Sigmoid colon (tissue), 7 donors: ENCODE data around the gene PIMREG. TPM values are rescaled to one million over a fixed set of nuclear protein-coding genes. Genes with fewer than 3 reads are reported as not detected.

Experiments
- DNase-seq: peaks from one replicate; pipeline ENCODE4 v3.0.0-alpha.2; 2019
- H3K27ac ChIP-seq, 4 donors: fragments of 200-600 bp; sonication (generic); one replicate each; pipeline ENCODE4 v1.5.1; 2016 to 2019; ENCODE audit warnings: mild to moderate bottlenecking in 1 of 4
- H3K27me3 ChIP-seq, 3 donors: fragments of 200-600 bp; sonication (generic); one replicate each; pipeline ENCODE4 v1.5.1; 2019; ENCODE audit warnings: mild to moderate bottlenecking in 1 of 3
- H3K36me3 ChIP-seq, 4 donors: fragments of 200-600 bp; sonication (generic); one replicate each; pipeline ENCODE4 v1.5.1; 2016 to 2019
- H3K4me1 ChIP-seq, 4 donors: fragments of 200-600 bp; sonication (generic); one replicate each; pipeline ENCODE4 v1.5.1; 2017 to 2019
- H3K4me3 ChIP-seq, 4 donors: fragments of 200-600 bp; sonication (generic); one replicate each; pipeline ENCODE4 v1.5.1; 2017 to 2019; ENCODE audit warnings: mild to moderate bottlenecking in 2 of 4, moderate library complexity in 1 of 4
- H3K9me3 ChIP-seq, 4 donors: fragments of 200-600 bp in 3 of 4; sonication (generic) in 3 of 4; one replicate each; pipeline versions ENCODE4 v1.5.1 to v1.6.1; 2013 to 2019
- EP300 ChIP-seq, 4 donors: sonication (generic); formaldehyde crosslinking; IDR thresholded peaks; one replicate each; pipeline ENCODE4 v1.6.1; 2017; ENCODE audit warnings: antibody characterized with exemption in 4 of 4
- POLR2A ChIP-seq, 2 donors: fragments of 450-650 bp; IDR thresholded peaks; one replicate each; pipeline ENCODE4 v1.6.1; 2016; ENCODE audit warnings: antibody characterized with exemption in 2 of 2, mild to moderate bottlenecking in 2 of 2, moderate library complexity in 2 of 2
- POLR2AphosphoS5 ChIP-seq, 4 donors: sonication (generic); formaldehyde crosslinking; IDR thresholded peaks; one replicate each; pipeline ENCODE4 v1.6.1; 2017; ENCODE audit warnings: antibody characterized with exemption in 4 of 4
- WGBS, 2 donors: extraction: QIAGEN DNeasy Blood & Tissue Kit; methylation state at CpG; one replicate each; pipeline ENCODE4 v1.1.7; 2013; 5-methylcytosine and 5-hydroxymethylcytosine counted together
- intact Hi-C: fragments of 100-400 bp; cut with DNase I; formaldehyde crosslinking; loops from one replicate; pipeline ENCODE4 v1.15.1; 2023
- polyA plus RNA-seq, 3 donors: library from polyadenylated mRNA; stranded (reverse); fragments of 200-250 nt; gene quantifications; one replicate each; pipeline ENCODE4 v1.2.3, GENCODE V29; 2013
- total RNA-seq, 4 donors: library from RNA; depleted of rRNA; stranded (reverse); fragments of >200 nt; gene quantifications; one replicate each; pipeline ENCODE4 v1.1.0, GENCODE V29; 2016
- TF ChIP-seq, protein P1 (sequence below), 4 experiments: fragments of 450-650 bp in 3 of 4; fragments of 200-600 bp in 1 of 4; IDR thresholded peaks; one replicate each; pipeline ENCODE4 v1.5.1; 2016 to 2019; ENCODE audit warnings: antibody characterized with exemption in 4 of 4, mild to moderate bottlenecking in 3 of 4, moderate library complexity in 2 of 4
- donor health status: healthy with polysubstance abuse.
- donor health status: Bipolar disorder and iron deficiency.
- donor health status: healthy.

The PIMREG gene
- total and polyA plus RNA-seq, 7 donors = 2.5 to 7.8 TPM; not detected in 5

DNA sequence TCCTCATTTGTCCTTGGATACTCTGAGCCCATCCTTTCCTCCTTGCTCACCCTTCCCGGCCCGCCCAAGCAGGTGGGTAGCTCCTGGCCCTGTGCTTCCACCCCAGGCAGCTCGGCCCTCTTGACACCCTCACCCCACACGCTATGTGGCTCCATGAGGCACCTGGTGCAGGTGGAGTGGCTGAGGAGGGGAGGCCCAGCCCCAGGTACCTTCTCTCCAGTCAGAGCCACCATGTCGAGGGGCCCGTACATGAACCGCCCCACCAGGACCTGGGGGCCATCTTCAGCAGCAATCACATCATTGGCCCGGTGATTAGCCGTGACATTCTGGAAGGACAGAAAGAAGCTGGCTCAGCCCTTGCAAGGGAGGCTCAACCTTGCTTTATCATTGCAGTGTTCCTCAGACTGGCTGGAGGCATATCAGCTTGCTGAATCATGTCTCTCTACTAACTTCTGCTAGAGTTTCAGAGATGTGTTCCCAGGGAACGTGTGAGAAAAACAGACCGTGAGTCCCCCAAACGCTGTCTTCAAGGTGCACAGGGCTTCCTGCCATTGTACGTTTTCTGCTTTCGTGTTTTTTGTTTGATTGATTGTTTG lies 20.3 kb downstream of the PIMREG start:
- DNase-seq = no peak
- Histone ChIP-seq H3K27me3 (no peaks in the 10 kb centered on the region), H3K4me3 (no peak overlapping the region), H3K9me3 (no peaks in the 10 kb centered on the region), H3K27ac (no peak overlapping the region), H3K36me3 (peaks cover 0 to 16% (median 5%) of the 10 kb centered on the region in 4 donors), H3K4me1 (no peaks in the 10 kb centered on the region)
- intact Hi-C loops = no loop called here
- WGBS, 2 donors = 92% methylated on average over 14 of the region's 14 CpGs
- no peak for TF ChIP-seq POLR2A (IDR thresholded peaks at IDR 0.05)
- no peak for TF ChIP-seq POLR2AphosphoS5 (IDR thresholded peaks at IDR 0.05)
- TF ChIP-seq EP300 (IDR thresholded peaks at IDR 0.05) = no peak
- TF ChIP-seq, protein P1, sequence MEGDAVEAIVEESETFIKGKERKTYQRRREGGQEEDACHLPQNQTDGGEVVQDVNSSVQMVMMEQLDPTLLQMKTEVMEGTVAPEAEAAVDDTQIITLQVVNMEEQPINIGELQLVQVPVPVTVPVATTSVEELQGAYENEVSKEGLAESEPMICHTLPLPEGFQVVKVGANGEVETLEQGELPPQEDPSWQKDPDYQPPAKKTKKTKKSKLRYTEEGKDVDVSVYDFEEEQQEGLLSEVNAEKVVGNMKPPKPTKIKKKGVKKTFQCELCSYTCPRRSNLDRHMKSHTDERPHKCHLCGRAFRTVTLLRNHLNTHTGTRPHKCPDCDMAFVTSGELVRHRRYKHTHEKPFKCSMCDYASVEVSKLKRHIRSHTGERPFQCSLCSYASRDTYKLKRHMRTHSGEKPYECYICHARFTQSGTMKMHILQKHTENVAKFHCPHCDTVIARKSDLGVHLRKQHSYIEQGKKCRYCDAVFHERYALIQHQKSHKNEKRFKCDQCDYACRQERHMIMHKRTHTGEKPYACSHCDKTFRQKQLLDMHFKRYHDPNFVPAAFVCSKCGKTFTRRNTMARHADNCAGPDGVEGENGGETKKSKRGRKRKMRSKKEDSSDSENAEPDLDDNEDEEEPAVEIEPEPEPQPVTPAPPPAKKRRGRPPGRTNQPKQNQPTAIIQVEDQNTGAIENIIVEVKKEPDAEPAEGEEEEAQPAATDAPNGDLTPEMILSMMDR (IDR thresholded peaks at IDR 0.05) = no peak

DNA sequence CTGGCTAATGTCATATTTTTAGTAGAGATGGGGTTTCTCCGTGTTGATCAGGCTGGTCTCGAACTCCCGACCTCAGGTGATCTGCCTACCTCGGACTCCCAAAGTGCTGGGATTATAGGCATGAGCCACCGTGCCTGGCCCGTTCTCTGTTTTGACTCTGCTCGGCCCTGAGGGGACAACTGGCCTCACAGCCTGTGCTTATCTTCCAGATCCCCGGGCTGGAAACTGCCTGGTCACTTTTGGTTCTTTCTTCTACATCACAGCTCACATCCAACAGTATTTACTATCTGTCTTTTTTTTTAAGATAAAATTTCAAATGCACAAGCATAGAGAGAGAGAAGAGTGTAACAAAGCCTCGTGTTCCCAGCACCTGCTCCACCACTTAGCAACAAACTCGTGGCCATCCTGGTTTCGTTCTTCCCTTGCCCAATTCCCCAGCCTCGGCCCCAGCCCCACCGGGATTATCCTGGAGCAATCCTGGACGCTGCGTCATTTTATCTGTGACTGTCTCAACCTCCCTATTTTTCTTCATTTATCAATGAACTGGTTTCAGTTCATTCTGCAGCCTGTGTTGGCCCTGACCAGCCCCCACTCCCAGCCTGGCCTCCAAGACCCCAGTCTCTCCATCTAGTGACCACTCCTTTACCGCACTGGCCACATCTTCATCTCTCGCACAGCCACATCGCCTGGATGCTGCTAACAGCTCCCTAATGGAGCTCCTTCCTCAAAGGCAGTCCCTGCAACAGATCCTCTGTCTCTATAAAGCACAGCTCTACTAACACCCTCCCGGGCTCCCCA lies 21.1 kb downstream of the PIMREG start:
- TF ChIP-seq POLR2A (IDR thresholded peaks at IDR 0.05) (no peak), EP300 (IDR thresholded peaks at IDR 0.05) (no peak), POLR2AphosphoS5 (IDR thresholded peaks at IDR 0.05) (no peak)
- TF ChIP-seq, protein P1 (IDR thresholded peaks at IDR 0.05) = no peak
- intact Hi-C loops = no loop called here
- no peak for DNase-seq
- Histone ChIP-seq H3K27ac (no peak overlapping the region), H3K9me3 (no peaks in the 10 kb centered on the region), H3K27me3 (no peaks in the 10 kb centered on the region), H3K4me3 (no peak overlapping the region), H3K36me3 (peaks cover 0 to 19% (median 8%) of the 10 kb centered on the region in 4 donors), H3K4me1 (no peaks in the 10 kb centered on the region)
- WGBS, 2 donors = 85 to 86% methylated on average over 19 of the region's 19 CpGs

- H3K27me3 ChIP-seq = no peaks in the 10 kb centered on the region
- H3K4me3 ChIP-seq = no peak overlapping the region
- H3K9me3 ChIP-seq = no peaks in the 10 kb centered on the region
- no peak for DNase-seq
- TF ChIP-seq EP300 (IDR thresholded peaks at IDR 0.05) (no peak), POLR2AphosphoS5 (IDR thresholded peaks at IDR 0.05) (no peak), POLR2A (IDR thresholded peaks at IDR 0.05) (no peak)
- TF ChIP-seq, protein P1 (IDR thresholded peaks at IDR 0.05) = no peak
- peaks cover 0 to 11% (median 6%) of the 10 kb centered on the region in 4 donors for H3K36me3 ChIP-seq
- no peaks in the 10 kb centered on the region for H3K4me1 ChIP-seq
- intact Hi-C loops = no loop called here
- H3K27ac ChIP-seq = no peak overlapping the region
- 89 to 93% methylated on average over 1 of the region's 1 CpG for WGBS, 2 donors
Observed at GRCh38 chr17:6467567-6467966, 23.3 kb downstream of the PIMREG start.

DNA sequence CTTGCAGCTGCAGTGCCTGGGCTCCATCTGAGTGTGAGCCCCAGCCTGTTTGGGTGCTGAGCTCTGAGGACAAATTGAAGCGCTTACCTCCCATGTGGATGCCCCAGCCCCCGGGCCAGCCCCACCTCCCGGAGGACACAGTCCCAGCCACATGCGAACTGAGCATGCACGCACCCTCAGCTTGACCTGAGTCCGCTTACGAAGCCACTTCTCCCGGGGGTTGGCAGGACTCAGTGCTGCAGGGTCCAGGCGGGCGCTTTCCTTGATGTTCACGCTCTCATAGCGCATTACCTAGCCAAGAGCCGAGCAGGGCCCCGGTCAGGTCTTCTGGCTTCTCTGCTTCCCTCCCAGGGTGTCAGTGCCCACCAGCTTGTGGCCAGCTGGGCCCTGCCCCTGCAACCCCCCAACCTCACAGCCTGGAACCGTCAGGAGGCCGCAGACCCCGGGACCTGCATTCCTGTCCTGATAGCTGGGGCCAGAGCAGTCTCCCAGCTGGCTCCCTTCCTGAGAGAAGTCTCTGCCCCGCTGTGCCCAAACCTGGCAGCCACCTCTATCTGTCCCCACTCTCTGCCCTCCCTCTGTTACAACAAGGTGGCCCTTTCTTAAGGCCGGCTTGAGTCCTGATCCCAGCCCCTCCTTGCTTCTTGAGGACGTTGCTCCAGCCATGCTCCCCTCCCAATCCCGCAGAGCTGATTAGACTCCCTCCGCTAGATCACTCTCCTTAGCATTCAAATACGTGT lies 24.0 kb downstream of the PIMREG start:
- peaks cover 0 to 11% (median 4%) of the 10 kb centered on the region in 4 donors for H3K36me3 ChIP-seq
- no peak for TF ChIP-seq POLR2AphosphoS5 (IDR thresholded peaks at IDR 0.05)
- TF ChIP-seq, protein P1 (IDR thresholded peaks at IDR 0.05) = no peak
- no peak for TF ChIP-seq POLR2A (IDR thresholded peaks at IDR 0.05)
- no peak for TF ChIP-seq EP300 (IDR thresholded peaks at IDR 0.05)

More for the DNA sequence above, 24.0 kb downstream of the PIMREG start:
- WGBS, 2 donors = 92 to 94% methylated on average over 23 of the region's 23 CpGs
- Histone ChIP-seq H3K27ac (no peak overlapping the region), H3K4me1 (peaks cover 0 to 6% (median 0%) of the 10 kb centered on the region in 4 donors), H3K9me3 (no peaks in the 10 kb centered on the region), H3K4me3 (no peak overlapping the region), H3K27me3 (no peaks in the 10 kb centered on the region)
- no peak for DNase-seq
- intact Hi-C loops = no loop called here
